Measurements from ENCODE around the gene RBMS3.

- TF ChIP-seq POLR2A (IDR thresholded peaks at IDR 0.05) (no peak), POLR2AphosphoS5 (IDR thresholded peaks at IDR 0.05) (no peak), CTCF (IDR thresholded peaks at IDR 0.05) (no peak), EP300 (IDR thresholded peaks at IDR 0.05) (no peak)
Observed at GRCh38 chr3:29955413-29955812, 674.5 kb downstream of the RBMS3 start.

All from upper lobe of left lung (tissue), 4 donors.